Measurements from ENCODE around the gene MINK1. TPM values are rescaled to one million over a fixed set of nuclear protein-coding genes. Genes with fewer than 3 reads are reported as not detected.

The MINK1 gene
- polyA plus RNA-seq, 2 of the 4 experiments (the other 2 are of a cell fraction) = 41.3 to 66.9 TPM

DNA sequence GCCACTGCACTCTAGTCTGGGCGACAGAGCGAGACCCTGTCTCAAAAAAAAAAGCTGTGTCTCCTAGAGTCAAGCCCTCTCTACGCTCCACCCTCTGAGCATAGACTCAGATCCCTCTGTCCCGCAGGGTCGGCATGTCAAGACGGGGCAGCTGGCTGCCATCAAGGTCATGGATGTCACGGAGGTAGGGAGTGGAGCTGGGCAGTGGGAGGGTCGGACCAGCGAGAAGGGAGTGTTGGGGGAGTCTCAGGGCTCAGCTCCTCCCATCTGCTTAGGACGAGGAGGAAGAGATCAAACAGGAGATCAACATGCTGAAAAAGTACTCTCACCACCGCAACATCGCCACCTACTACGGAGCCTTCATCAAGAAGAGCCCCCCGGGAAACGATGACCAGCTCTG, 47.7 kb downstream of the MINK1 start:
- Histone ChIP-seq H3K4me1 (no peaks in the 10 kb centered on the region), H3K4me3 (no peak overlapping the region), H3K4me2 (no peak overlapping the region), H3K9me3 (no peaks in the 10 kb centered on the region), H3K27ac (no peak overlapping the region)
- POLR2A ChIA-PET = interaction anchor here (1.4 to 1.5 kb wide), 2 partner anchors 91 to 149 kb away, joined by 3 to 4 read pairs; partner anchors contain the start of gene MED11
- no peak for TF ChIP-seq EP300 (IDR thresholded peaks at IDR 0.05)
- TF ChIP-seq, protein P1, sequence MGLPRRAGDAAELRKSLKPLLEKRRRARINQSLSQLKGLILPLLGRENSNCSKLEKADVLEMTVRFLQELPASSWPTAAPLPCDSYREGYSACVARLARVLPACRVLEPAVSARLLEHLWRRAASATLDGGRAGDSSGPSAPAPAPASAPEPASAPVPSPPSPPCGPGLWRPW (IDR thresholded peaks at IDR 0.05) = no peak
- no peak for TF ChIP-seq SREBF2 (IDR thresholded peaks at IDR 0.05)
- no peak for TF ChIP-seq NPAS2 (CRISPR knock-in tag; IDR thresholded peaks at IDR 0.05; ENCODE audit: borderline replicate concordance)
- TF ChIP-seq, protein P2, sequence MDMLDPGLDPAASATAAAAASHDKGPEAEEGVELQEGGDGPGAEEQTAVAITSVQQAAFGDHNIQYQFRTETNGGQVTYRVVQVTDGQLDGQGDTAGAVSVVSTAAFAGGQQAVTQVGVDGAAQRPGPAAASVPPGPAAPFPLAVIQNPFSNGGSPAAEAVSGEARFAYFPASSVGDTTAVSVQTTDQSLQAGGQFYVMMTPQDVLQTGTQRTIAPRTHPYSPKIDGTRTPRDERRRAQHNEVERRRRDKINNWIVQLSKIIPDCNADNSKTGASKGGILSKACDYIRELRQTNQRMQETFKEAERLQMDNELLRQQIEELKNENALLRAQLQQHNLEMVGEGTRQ (IDR thresholded peaks at IDR 0.05) = no peak
- TF ChIP-seq POLR2A (IDR thresholded peaks at IDR 0.05; ENCODE audit: low read length) = no peak
- no peak for TF ChIP-seq RAD21 (conservative IDR thresholded peaks at IDR 0.05 in 1 of 2, IDR thresholded peaks at IDR 0.05 in 1 of 2)
- TF ChIP-seq, protein P3, sequence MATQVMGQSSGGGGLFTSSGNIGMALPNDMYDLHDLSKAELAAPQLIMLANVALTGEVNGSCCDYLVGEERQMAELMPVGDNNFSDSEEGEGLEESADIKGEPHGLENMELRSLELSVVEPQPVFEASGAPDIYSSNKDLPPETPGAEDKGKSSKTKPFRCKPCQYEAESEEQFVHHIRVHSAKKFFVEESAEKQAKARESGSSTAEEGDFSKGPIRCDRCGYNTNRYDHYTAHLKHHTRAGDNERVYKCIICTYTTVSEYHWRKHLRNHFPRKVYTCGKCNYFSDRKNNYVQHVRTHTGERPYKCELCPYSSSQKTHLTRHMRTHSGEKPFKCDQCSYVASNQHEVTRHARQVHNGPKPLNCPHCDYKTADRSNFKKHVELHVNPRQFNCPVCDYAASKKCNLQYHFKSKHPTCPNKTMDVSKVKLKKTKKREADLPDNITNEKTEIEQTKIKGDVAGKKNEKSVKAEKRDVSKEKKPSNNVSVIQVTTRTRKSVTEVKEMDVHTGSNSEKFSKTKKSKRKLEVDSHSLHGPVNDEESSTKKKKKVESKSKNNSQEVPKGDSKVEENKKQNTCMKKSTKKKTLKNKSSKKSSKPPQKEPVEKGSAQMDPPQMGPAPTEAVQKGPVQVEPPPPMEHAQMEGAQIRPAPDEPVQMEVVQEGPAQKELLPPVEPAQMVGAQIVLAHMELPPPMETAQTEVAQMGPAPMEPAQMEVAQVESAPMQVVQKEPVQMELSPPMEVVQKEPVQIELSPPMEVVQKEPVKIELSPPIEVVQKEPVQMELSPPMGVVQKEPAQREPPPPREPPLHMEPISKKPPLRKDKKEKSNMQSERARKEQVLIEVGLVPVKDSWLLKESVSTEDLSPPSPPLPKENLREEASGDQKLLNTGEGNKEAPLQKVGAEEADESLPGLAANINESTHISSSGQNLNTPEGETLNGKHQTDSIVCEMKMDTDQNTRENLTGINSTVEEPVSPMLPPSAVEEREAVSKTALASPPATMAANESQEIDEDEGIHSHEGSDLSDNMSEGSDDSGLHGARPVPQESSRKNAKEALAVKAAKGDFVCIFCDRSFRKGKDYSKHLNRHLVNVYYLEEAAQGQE (IDR thresholded peaks at IDR 0.05) = no peak
- CTCF ChIA-PET = interaction anchor here (0.7 to 14.1 kb wide), 31 partner anchors 8 to 324 kb away, joined by 3 to 271 read pairs (median 4); partner anchors contain the start of genes ARRB2, CHRNE, GLTPD2 and MED11
- ATAC-seq (no peak), DNase-seq (ENCODE audit: low read depth in 1 of 2, low spot score in 1 of 2) (no peak), FAIRE-seq (no peak)
- WGBS (ENCODE audit: missing lambda C conversion rate) = 89% methylated on average over 15 of the region's 15 CpGs

DNA sequence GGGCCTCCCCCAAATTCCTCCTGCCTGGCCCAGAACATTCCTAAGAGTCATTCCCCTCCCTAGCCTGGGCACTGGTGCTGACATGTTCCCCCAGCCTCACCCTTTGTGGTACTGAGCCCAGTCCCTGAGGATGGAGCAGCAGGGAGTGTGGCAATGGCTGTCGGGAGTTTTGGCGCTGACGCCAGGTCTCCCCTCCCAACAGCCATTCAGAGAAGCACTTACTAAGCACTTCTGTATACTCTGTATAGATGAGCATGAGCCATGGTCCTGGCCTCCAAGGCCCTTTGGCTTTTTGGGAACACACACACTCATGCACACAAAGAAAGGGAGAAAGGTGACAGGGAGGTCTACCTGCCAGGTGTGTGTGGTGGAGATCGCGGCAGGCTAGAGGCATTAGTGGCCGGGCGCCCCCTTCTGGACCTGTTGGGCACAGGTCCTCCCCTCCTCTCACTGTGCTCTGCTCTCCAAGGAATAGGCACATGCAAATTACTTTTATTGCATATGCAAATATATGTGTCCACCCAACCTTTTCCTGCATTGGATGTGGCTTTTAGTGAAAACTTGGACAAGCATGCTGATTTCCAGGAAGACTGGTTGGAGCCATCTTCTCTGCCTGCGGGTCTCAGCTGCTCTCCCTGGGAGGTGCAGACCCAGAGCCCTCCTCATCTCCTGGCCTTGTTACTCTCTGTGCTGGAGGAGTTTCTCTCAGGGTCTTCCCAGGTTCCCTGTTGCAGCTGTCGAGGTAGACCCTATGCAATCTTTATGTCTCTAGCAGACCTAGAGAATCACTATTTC, 48.8 kb downstream of the MINK1 start:
- FAIRE-seq = no peak
- Histone ChIP-seq H3K4me2 (no peak overlapping the region), H3K9me3 (no peaks in the 10 kb centered on the region), H3K4me3 (no peak overlapping the region), H3K4me1 (no peaks in the 10 kb centered on the region), H3K27ac (no peak overlapping the region)
- no peak for TF ChIP-seq CEBPB (IDR thresholded peaks at IDR 0.05)
- TF ChIP-seq MAFK (IDR thresholded peaks at IDR 0.05; ENCODE audit: partially characterized antibody) = peak; percentile 67
- no peak for TF ChIP-seq MYC (IDR thresholded peaks at IDR 0.05; ENCODE audit: borderline replicate concordance, low read length)
- TF ChIP-seq KDM1A (IDR thresholded peaks at IDR 0.05; ENCODE audit: low read depth) = no peak
- no peak for TF ChIP-seq CBX8 (IDR thresholded peaks at IDR 0.05)
- TF ChIP-seq, protein P4, sequence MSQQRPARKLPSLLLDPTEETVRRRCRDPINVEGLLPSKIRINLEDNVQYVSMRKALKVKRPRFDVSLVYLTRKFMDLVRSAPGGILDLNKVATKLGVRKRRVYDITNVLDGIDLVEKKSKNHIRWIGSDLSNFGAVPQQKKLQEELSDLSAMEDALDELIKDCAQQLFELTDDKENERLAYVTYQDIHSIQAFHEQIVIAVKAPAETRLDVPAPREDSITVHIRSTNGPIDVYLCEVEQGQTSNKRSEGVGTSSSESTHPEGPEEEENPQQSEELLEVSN (IDR thresholded peaks at IDR 0.05; ENCODE audit: borderline replicate concordance, low read depth) = no peak
- no peak for TF ChIP-seq FOSB (CRISPR knock-in tag; IDR thresholded peaks at IDR 0.05)
- TF ChIP-seq FOXS1 (CRISPR knock-in tag; IDR thresholded peaks at IDR 0.05) = no peak
- TF ChIP-seq BHLHE40 (IDR thresholded peaks at IDR 0.05; ENCODE audit: low read depth, low read length) = no peak
- TF ChIP-seq, protein P5, sequence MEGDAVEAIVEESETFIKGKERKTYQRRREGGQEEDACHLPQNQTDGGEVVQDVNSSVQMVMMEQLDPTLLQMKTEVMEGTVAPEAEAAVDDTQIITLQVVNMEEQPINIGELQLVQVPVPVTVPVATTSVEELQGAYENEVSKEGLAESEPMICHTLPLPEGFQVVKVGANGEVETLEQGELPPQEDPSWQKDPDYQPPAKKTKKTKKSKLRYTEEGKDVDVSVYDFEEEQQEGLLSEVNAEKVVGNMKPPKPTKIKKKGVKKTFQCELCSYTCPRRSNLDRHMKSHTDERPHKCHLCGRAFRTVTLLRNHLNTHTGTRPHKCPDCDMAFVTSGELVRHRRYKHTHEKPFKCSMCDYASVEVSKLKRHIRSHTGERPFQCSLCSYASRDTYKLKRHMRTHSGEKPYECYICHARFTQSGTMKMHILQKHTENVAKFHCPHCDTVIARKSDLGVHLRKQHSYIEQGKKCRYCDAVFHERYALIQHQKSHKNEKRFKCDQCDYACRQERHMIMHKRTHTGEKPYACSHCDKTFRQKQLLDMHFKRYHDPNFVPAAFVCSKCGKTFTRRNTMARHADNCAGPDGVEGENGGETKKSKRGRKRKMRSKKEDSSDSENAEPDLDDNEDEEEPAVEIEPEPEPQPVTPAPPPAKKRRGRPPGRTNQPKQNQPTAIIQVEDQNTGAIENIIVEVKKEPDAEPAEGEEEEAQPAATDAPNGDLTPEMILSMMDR (IDR thresholded peaks at IDR 0.05) = peak; percentile 95
- no peak for TF ChIP-seq JUNB (IDR thresholded peaks at IDR 0.05)
- no peak for TF ChIP-seq ZC3H11A (IDR thresholded peaks at IDR 0.05)
- TF ChIP-seq RNF2 (IDR thresholded peaks at IDR 0.05; ENCODE audit: borderline replicate concordance, low read depth) = no peak
- peak; percentile 93 for TF ChIP-seq SMC3 (IDR thresholded peaks at IDR 0.05)
- TF ChIP-seq RAD21 (conservative IDR thresholded peaks at IDR 0.05 in 1 of 2, IDR thresholded peaks at IDR 0.05 in 1 of 2) = peak; percentile 87 to 91
- POLR2A ChIA-PET = interaction anchor here (1.4 to 1.5 kb wide), 2 partner anchors 92 to 150 kb away, joined by 3 to 4 read pairs; partner anchors contain the start of gene MED11
- CTCF ChIA-PET = interaction anchor here (0.6 to 14.1 kb wide), 51 partner anchors 8 to 325 kb away, joined by 3 to 271 read pairs (median 4); partner anchors contain the start of genes ARRB2, GLTPD2, MED11 and MINK1
- WGBS (ENCODE audit: missing lambda C conversion rate) = 40% methylated on average over 9 of the region's 9 CpGs
- peak; percentile 70 to 71 for DNase-seq (ENCODE audit: low read depth in 1 of 2, low spot score in 1 of 2)
- peak; percentile 84 to 93 for ATAC-seq

Measured in A549 (cell line).